ENCODE results near the gene ZDHHC17. TPM values are rescaled to one million over a fixed set of nuclear protein-coding genes. Genes with fewer than 3 reads are reported as not detected.

Gene ZDHHC17
- total and polyA plus RNA-seq, 2 of the 13 experiments (the other 11 are each of a cell fraction or from before 2014, with no cell fraction given) = 36.7 to 38.5 TPM

DNA sequence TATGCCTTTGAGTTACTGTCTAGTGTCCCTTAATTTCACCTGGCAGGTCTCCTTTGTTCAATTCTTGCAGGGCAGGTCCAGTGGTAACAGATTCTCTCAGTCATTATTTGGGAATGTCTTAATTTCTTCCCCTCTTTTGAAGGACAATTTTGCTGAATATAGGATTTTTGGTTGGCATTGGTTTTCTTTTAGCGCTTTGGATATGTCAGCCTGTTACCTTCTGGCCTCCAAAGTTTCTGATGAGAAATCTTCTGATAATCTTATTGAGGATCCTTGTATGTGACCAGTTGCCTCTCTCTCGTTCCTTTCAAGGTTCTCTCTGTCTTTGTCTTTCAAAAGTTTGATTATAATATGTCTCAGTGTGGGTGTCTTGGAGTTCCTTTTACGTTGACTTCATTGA, 38.1 kb downstream of the ZDHHC17 start:
- TF ChIP-seq MAFK (conservative IDR thresholded peaks at IDR 0.05 in 1 of 2, IDR thresholded peaks at IDR 0.05 in 1 of 2; ENCODE audit: low read length in 2 of 2) = peak; percentile 34 to 39; a peak in 2 of 4 replicates
- no peak for TF ChIP-seq TARDBP (CRISPR knock-in tag; IDR thresholded peaks at IDR 0.05)
- no peak for DNase-seq (ENCODE audit: low spot score)
- peaks cover 9% of the 10 kb centered on the region for H3K4me1 ChIP-seq (ENCODE audit: insufficient read depth, low read length)
- peaks cover 5% of the 10 kb centered on the region for H3K79me2 ChIP-seq (ENCODE audit: insufficient read depth, low read length)
- peaks cover 3 to 37% of the 10 kb centered on the region in 2 experiments; a peak in 4 of 5 replicates for H3K36me3 ChIP-seq (replicated peaks in 1 of 2; ENCODE audit: control insufficient read depth in 1 of 2, insufficient read depth in 2 of 2, low read length in 2 of 2)
- H3K27ac ChIP-seq (ENCODE audit: extremely low read length, insufficient read depth, low read length) = no peak overlapping the region
- ChIA-PET POLR2A (interaction anchor here (1.1 kb wide), 1 partner anchor 38 kb away, joined by 3 read pairs; the partner anchor contains the start of gene ZDHHC17), CTCF (ENCODE audit: low intra/inter-chr PET ratio, low total read pairs) (no interaction called here)
- intact Hi-C loops (cut with micrococcal nuclease; ENCODE audit: unreplicated experiment) = no loop called here
- H2AFZ ChIP-seq (ENCODE audit: low read length) = no peak overlapping the region
- in situ Hi-C loops (cut with HindIII; ENCODE audit: extremely low pct_ligation_motif_present, low pct_unique_long_range_greater_than_20kb) = no loop called here
- H3K4me2 ChIP-seq (ENCODE audit: low read depth, low read length) = no peak overlapping the region
- WGBS (ENCODE audit: low lambda C conversion rate) = 97% methylated on average over 3 of the region's 3 CpGs
- FAIRE-seq = no peak
- no peaks in the 10 kb centered on the region for H4K20me1 ChIP-seq (ENCODE audit: insufficient read depth, low read length)
- no peak overlapping the region for H3K9ac ChIP-seq (ENCODE audit: insufficient read depth, low read depth, low read length)
- no TSS peak for BruUV-seq (replicated peaks)
- H3K27me3 ChIP-seq (ENCODE audit: control insufficient read depth in 1 of 2, insufficient read depth in 2 of 2, low read length in 2 of 2) = no peaks in the 10 kb centered on the region
- no peak for ATAC-seq
- no peaks in the 10 kb centered on the region; the same call in 1 of the 2 replicates for H3K9me3 ChIP-seq (ENCODE audit: low read length)
- H3K4me3 ChIP-seq (replicated peaks in 1 of 3; ENCODE audit: insufficient read depth in 1 of 3, low read depth in 2 of 3, low read length in 3 of 3) = no peak overlapping the region

- TF ChIP-seq RFXAP (CRISPR knock-in tag; IDR thresholded peaks at IDR 0.05; ENCODE audit: borderline replicate concordance) (no peak), ZNF577 (CRISPR knock-in tag; IDR thresholded peaks at IDR 0.05; ENCODE audit: borderline replicate concordance, low read depth) (no peak), ZBTB7B (CRISPR knock-in tag; IDR thresholded peaks at IDR 0.05) (no peak), ZNF850 (CRISPR knock-in tag; conservative IDR thresholded peaks at IDR 0.05) (no peak), RBFOX2 (IDR thresholded peaks at IDR 0.05; ENCODE audit: low read depth, low read length) (no peak), ZNF792 (CRISPR knock-in tag; IDR thresholded peaks at IDR 0.05) (no peak), NR2F1 (CRISPR knock-in tag; IDR thresholded peaks at IDR 0.05) (no peak), ZNF780A (CRISPR knock-in tag; IDR thresholded peaks at IDR 0.05) (no peak)
- TF ChIP-seq, protein P1, sequence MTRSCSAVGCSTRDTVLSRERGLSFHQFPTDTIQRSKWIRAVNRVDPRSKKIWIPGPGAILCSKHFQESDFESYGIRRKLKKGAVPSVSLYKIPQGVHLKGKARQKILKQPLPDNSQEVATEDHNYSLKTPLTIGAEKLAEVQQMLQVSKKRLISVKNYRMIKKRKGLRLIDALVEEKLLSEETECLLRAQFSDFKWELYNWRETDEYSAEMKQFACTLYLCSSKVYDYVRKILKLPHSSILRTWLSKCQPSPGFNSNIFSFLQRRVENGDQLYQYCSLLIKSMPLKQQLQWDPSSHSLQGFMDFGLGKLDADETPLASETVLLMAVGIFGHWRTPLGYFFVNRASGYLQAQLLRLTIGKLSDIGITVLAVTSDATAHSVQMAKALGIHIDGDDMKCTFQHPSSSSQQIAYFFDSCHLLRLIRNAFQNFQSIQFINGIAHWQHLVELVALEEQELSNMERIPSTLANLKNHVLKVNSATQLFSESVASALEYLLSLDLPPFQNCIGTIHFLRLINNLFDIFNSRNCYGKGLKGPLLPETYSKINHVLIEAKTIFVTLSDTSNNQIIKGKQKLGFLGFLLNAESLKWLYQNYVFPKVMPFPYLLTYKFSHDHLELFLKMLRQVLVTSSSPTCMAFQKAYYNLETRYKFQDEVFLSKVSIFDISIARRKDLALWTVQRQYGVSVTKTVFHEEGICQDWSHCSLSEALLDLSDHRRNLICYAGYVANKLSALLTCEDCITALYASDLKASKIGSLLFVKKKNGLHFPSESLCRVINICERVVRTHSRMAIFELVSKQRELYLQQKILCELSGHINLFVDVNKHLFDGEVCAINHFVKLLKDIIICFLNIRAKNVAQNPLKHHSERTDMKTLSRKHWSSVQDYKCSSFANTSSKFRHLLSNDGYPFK (CRISPR knock-in tag; IDR thresholded peaks at IDR 0.05; ENCODE audit: borderline replicate concordance) = no peak
- TF ChIP-seq, protein P2, sequence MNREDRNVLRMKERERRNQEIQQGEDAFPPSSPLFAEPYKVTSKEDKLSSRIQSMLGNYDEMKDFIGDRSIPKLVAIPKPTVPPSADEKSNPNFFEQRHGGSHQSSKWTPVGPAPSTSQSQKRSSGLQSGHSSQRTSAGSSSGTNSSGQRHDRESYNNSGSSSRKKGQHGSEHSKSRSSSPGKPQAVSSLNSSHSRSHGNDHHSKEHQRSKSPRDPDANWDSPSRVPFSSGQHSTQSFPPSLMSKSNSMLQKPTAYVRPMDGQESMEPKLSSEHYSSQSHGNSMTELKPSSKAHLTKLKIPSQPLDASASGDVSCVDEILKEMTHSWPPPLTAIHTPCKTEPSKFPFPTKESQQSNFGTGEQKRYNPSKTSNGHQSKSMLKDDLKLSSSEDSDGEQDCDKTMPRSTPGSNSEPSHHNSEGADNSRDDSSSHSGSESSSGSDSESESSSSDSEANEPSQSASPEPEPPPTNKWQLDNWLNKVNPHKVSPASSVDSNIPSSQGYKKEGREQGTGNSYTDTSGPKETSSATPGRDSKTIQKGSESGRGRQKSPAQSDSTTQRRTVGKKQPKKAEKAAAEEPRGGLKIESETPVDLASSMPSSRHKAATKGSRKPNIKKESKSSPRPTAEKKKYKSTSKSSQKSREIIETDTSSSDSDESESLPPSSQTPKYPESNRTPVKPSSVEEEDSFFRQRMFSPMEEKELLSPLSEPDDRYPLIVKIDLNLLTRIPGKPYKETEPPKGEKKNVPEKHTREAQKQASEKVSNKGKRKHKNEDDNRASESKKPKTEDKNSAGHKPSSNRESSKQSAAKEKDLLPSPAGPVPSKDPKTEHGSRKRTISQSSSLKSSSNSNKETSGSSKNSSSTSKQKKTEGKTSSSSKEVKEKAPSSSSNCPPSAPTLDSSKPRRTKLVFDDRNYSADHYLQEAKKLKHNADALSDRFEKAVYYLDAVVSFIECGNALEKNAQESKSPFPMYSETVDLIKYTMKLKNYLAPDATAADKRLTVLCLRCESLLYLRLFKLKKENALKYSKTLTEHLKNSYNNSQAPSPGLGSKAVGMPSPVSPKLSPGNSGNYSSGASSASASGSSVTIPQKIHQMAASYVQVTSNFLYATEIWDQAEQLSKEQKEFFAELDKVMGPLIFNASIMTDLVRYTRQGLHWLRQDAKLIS (CRISPR knock-in tag; IDR thresholded peaks at IDR 0.05) = no peak
- H3K9ac ChIP-seq (ENCODE audit: insufficient read depth, low read depth, low read length) = no peak overlapping the region
- H3K36me3 ChIP-seq (replicated peaks in 1 of 2; ENCODE audit: control insufficient read depth in 1 of 2, insufficient read depth in 2 of 2, low read length in 2 of 2) = peaks cover 3 to 42% of the 10 kb centered on the region in 2 experiments; a peak in 4 of 5 replicates
- H3K27me3 ChIP-seq (ENCODE audit: control insufficient read depth in 1 of 2, insufficient read depth in 2 of 2, low read length in 2 of 2) = no peaks in the 10 kb centered on the region
- FAIRE-seq (no peak), ATAC-seq (no peak), DNase-seq (ENCODE audit: low spot score) (no peak)
- in situ Hi-C loops (cut with HindIII; ENCODE audit: extremely low pct_ligation_motif_present, low pct_unique_long_range_greater_than_20kb) (no loop called here), intact Hi-C loops (cut with micrococcal nuclease; ENCODE audit: unreplicated experiment) (no loop called here)
- no TSS peak for BruUV-seq (replicated peaks)
- no peaks in the 10 kb centered on the region for H4K20me1 ChIP-seq (ENCODE audit: insufficient read depth, low read length)
- no peaks in the 10 kb centered on the region; the same call in 1 of the 2 replicates for H3K9me3 ChIP-seq (ENCODE audit: low read length)
- CTCF ChIA-PET (ENCODE audit: low intra/inter-chr PET ratio, low total read pairs) = no interaction called here
- peaks cover 7% of the 10 kb centered on the region for H3K4me1 ChIP-seq (ENCODE audit: insufficient read depth, low read length)
- peaks cover 2% of the 10 kb centered on the region for H3K79me2 ChIP-seq (ENCODE audit: insufficient read depth, low read length)
- POLR2A ChIA-PET = no interaction called here
- H3K27ac ChIP-seq (ENCODE audit: extremely low read length, insufficient read depth, low read length) = no peak overlapping the region
- H3K4me2 ChIP-seq (ENCODE audit: low read depth, low read length) = no peak overlapping the region
- H3K4me3 ChIP-seq (replicated peaks in 1 of 3; ENCODE audit: insufficient read depth in 1 of 3, low read depth in 2 of 3, low read length in 3 of 3) = no peak overlapping the region
- H2AFZ ChIP-seq (ENCODE audit: low read length) = no peak overlapping the region
- 97% methylated on average over 8 of the region's 8 CpGs for WGBS (ENCODE audit: low lambda C conversion rate)
Measured at GRCh38 chr12:76804435-76804976, 40.6 kb downstream of the ZDHHC17 start.

Measured in HepG2 (cell line).